Lower leg skin (tissue), 4 donors: ENCODE results near the gene ZNF236. TPM values are rescaled to one million over a fixed set of nuclear protein-coding genes. Genes with fewer than 3 reads are reported as not detected.

Experiments
- DNase-seq, 2 donors: peaks; one replicate each; pipeline ENCODE4 v3.0.0-alpha.2; 2019; ENCODE audit warnings: low spot score in 2 of 2
- H3K4me3 ChIP-seq: fragments of 200-600 bp; sonication (generic); 2 replicates; pipeline ENCODE4 v1.5.1; 2017; ENCODE audit warnings: mild to moderate bottlenecking, low read depth; ENCODE audit not compliant: poor library complexity, severe bottlenecking
- CTCF ChIP-seq, 3 donors: fragments of 450-650 bp; IDR thresholded peaks; one replicate each; pipeline ENCODE4 v1.5.1; 2016; ENCODE audit warnings: antibody characterized with exemption in 3 of 3, mild to moderate bottlenecking in 3 of 3, moderate library complexity in 2 of 3
- POLR2A ChIP-seq, 2 donors: fragments of 450-650 bp; IDR thresholded peaks; one replicate each; pipeline ENCODE4 v1.6.1; 2016 to 2017; ENCODE audit warnings: antibody characterized with exemption in 2 of 2, mild to moderate bottlenecking in 1 of 2, moderate library complexity in 1 of 2
- WGBS, 2 donors: methylation state at CpG; one replicate each; pipeline ENCODE4 v1.1.5; 2018; 5-methylcytosine and 5-hydroxymethylcytosine counted together
- intact Hi-C: fragments of 100-400 bp; cut with DNase I; formaldehyde crosslinking; loops from one replicate; pipeline ENCODE4 v1.15.0; 2023; ENCODE audit warnings: low total_unique reads
- total RNA-seq, 4 donors: library from RNA; depleted of rRNA; stranded (reverse); fragments of >200 nt; gene quantifications; one replicate each; pipeline ENCODE4 v1.1.0, GENCODE V29; 2016

Gene ZNF236
- total RNA-seq, 4 donors from 2014 or later, result 8.9 to 15.2 (median 11.8) TPM

- intact Hi-C loops, result no loop called here
- TF ChIP-seq CTCF (IDR thresholded peaks at IDR 0.05) (no peak), POLR2A (IDR thresholded peaks at IDR 0.05) (no peak)
- 83 to 84% methylated on average over 4 of the region's 4 CpGs for WGBS, 2 donors
- no peak for DNase-seq
- no peak overlapping the region for H3K4me3 ChIP-seq
Observed at GRCh38 chr18:76857476-76857875, 35.1 kb downstream of the ZNF236 start.

GRCh38 chr18:76859474-76860339 lies 37.4 kb downstream of the ZNF236 start:
- no peak for TF ChIP-seq POLR2A (IDR thresholded peaks at IDR 0.05)
- intact Hi-C loops, result no loop called here

DNA sequence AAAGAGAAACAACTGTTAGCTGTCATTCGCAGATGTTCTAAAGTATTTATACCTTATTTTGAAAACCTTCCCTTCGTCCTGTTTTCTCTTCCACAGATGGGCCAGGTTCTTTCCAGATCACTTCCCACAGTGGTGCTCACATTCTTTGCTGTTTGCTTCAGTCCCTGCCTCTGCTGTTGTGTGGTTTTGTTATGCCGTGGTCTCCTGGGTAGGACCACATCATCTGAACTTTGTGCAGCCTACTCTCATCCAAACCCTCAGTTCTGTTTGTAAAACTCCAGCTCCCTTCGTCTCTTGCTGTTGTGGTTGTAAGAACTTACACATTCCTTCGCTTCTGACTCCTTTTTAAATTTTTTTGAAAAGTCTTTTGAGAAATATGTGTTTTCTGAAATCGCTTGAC lies 38.1 kb downstream of the ZNF236 start:
- no peak overlapping the region for H3K4me3 ChIP-seq
- 79 to 85% methylated on average over 6 of the region's 6 CpGs for WGBS, 2 donors
- no peak for DNase-seq
- intact Hi-C loops, result no loop called here
- TF ChIP-seq POLR2A (IDR thresholded peaks at IDR 0.05) (no peak), CTCF (IDR thresholded peaks at IDR 0.05) (no peak)

More at GRCh38 chr18:76859474-76860339, 37.4 kb downstream of the ZNF236 start:
- WGBS, 2 donors, result 87 to 88% methylated on average over 14 of the region's 14 CpGs
- H3K4me3 ChIP-seq, result no peak overlapping the region
- no peak for DNase-seq

- DNase-seq, result no peak
- no peak overlapping the region for H3K4me3 ChIP-seq
- 58 to 73% methylated on average over 9 of the region's 9 CpGs for WGBS, 2 donors
- TF ChIP-seq POLR2A (IDR thresholded peaks at IDR 0.05), result no peak
- no peak for TF ChIP-seq CTCF (IDR thresholded peaks at IDR 0.05)
- intact Hi-C loops, result no loop called here
Observed at GRCh38 chr18:76866666-76867065, 44.3 kb downstream of the ZNF236 start.

DNA sequence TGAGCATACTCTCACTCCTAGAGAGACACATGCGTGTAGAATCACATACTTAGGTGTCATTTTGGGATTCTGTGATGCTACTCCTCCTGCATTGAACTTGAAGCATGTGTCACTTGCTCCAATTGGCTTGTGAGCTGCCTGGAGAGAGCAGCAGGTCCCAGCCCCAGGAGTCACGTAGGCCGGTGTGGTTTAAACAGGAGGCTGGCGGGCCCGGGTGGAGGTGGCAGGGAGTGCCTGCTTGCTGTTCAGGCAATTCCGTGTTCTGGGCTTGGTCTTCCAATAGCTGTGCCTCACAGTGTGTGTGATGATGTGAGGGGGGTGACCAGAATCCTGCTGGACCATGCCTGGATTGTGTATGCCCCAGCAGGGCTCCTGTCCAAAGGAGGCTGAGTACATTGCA lies 51.0 kb downstream of the ZNF236 start:
- intact Hi-C loops, result no loop called here
- no peak for DNase-seq
- WGBS, 2 donors, result 89 to 90% methylated on average over 6 of the region's 6 CpGs
- no peak overlapping the region for H3K4me3 ChIP-seq
- TF ChIP-seq CTCF (IDR thresholded peaks at IDR 0.05) (no peak), POLR2A (IDR thresholded peaks at IDR 0.05) (no peak)

DNA sequence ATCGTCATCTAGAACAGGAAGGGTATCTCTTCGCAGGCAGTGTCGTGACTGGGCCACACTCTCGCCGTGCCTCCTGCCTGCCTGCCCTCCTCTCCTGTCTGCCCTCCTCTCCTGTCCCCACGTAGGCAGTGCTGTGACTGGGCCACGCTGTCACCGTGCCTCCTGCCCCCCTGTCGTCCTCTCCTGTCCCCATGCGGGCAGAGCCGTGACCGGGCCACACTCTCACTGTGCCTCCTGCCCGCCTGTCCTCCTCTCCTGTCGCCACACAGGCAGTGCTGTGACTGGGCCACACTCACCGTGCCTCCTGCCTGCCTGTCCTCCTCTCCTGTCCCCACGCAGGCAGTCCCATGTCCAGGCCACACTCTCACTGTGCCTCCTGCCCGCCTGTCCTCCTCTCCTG lies 51.4 kb downstream of the ZNF236 start:
- TF ChIP-seq POLR2A (IDR thresholded peaks at IDR 0.05) (no peak), CTCF (IDR thresholded peaks at IDR 0.05) (no peak)
- WGBS, 2 donors, result 89 to 94% methylated on average over 17 of the region's 17 CpGs
- intact Hi-C loops, result no loop called here
- no peak overlapping the region for H3K4me3 ChIP-seq
- no peak for DNase-seq
